GM12864 (cell line): Measurements from ENCODE around the gene CAMSAP1.

Experiments
- DNase-seq: peaks from one replicate; pipeline ENCODE4 v3.0.0-alpha.2; 2011; ENCODE audit warnings: low read depth
- H3K4me3 ChIP-seq: 2 replicates; pipeline ENCODE4 v1.5.1; 2011; ENCODE audit warnings: mild to moderate bottlenecking, low read depth, low read length, control low read depth
- TF ChIP-seq, protein P1 (sequence below): IDR thresholded peaks from 2 replicates; pipeline ENCODE4 v1.5.1; 2011; ENCODE audit warnings: low read depth, mild to moderate bottlenecking, moderate library complexity, low read length, control low read depth, inconsistent platforms; ENCODE audit errors: missing control alignments

The CAMSAP1 gene

DNA sequence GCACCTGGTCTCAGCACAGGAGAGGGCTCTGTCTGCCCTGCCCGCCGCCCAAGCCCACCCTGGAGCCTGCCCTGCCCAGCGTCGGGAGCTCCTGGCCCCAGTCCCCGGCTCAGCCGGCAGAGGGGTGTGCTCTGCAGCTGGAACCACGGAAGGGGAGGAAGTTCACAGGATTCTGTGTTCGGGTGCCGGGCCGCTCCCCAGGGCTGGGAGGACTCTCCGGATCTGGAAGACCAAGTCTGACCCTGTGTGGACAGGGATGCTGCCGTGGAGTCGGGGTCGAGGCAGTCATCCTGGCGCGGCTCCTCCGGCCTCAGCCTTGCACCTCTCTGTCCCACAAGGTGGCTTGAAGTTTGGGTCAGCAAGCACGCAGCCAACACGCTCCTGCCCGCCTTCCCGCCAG lies 126.7 kb downstream of the CAMSAP1 start:
- TF ChIP-seq, protein P1, sequence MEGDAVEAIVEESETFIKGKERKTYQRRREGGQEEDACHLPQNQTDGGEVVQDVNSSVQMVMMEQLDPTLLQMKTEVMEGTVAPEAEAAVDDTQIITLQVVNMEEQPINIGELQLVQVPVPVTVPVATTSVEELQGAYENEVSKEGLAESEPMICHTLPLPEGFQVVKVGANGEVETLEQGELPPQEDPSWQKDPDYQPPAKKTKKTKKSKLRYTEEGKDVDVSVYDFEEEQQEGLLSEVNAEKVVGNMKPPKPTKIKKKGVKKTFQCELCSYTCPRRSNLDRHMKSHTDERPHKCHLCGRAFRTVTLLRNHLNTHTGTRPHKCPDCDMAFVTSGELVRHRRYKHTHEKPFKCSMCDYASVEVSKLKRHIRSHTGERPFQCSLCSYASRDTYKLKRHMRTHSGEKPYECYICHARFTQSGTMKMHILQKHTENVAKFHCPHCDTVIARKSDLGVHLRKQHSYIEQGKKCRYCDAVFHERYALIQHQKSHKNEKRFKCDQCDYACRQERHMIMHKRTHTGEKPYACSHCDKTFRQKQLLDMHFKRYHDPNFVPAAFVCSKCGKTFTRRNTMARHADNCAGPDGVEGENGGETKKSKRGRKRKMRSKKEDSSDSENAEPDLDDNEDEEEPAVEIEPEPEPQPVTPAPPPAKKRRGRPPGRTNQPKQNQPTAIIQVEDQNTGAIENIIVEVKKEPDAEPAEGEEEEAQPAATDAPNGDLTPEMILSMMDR = no peak
- no peak overlapping the region for H3K4me3 ChIP-seq
- DNase-seq = no peak

GRCh38 chr9:135780086-135780485 lies 127.3 kb downstream of the CAMSAP1 start:
- DNase-seq = no peak
- TF ChIP-seq, protein P1 = no peak
- H3K4me3 ChIP-seq = no peak overlapping the region

DNA sequence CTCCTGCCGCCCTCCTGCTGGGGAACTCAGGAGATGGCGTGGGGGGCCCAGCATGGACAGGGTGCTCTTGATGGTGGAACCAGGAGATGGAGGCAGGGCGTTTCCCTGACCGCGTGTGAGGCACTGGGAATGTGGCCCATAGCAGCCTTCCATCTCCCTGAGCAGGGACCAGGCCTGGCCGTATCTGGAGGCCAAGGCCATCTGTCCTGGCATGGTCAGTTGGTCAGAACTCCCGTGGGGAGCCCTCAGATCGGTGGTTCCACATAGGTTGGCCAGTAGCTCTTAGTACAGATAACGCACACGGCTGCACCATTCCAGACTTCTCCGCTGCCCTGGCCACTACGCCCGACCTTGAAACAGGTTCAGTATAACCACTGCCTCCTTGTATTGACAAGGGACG lies 127.8 kb downstream of the CAMSAP1 start:
- H3K4me3 ChIP-seq = no peak overlapping the region
- no peak for DNase-seq
- TF ChIP-seq, protein P1 = no peak

DNA sequence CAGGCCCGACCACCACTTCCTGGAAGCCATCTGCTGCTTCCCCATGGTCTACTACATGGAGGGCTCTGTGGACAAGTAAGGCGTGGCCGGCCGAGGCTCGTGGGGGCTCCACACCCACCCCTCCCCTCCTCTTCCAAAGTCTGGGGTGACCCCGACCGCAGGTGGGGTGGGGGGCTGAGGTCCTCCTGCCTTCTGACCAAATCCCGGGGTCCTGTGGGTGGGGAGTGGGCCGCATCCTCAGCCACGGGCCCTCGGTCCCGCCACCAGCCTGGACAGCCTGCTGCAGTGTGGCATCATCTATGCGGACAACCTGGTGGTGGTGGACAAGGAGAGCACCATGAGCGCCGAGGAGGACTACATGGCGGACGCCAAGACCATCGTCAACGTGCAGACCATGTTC lies 128.9 kb downstream of the CAMSAP1 start:
- DNase-seq = no peak

DNA sequence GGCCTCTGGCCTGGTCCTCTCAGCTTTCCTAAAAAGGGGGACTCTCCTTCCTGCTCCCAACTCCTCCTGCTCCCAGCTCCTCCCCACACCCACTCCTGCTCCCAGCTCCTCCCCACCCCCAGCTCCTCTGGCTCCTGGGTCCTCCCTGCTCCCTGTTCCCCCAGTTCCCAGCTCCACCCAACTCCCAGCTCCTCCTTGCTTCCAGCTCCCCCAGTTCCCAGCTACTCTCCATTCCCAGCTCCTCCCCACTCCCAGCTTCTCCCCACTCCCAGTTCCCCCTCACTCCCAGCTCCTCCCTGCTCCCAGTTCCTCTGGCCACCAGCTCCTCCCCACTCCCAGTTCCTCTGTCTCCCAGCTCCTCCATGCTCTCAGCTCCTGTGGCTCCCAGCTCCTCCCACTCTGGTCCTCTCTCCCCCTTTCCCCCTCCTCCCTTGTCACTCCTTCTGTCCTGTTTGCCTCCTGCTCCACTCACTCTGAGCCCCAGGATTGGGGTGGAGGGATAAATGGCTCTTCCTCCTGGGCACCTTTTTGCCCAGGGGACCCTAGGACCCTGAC lies 129.6 kb downstream of the CAMSAP1 start:
- H3K4me3 ChIP-seq = no peak overlapping the region
- TF ChIP-seq, protein P1 = no peak
- no peak for DNase-seq

More for the DNA sequence above, 128.9 kb downstream of the CAMSAP1 start:
- TF ChIP-seq, protein P1 = no peak
- H3K4me3 ChIP-seq = no peak overlapping the region

DNA sequence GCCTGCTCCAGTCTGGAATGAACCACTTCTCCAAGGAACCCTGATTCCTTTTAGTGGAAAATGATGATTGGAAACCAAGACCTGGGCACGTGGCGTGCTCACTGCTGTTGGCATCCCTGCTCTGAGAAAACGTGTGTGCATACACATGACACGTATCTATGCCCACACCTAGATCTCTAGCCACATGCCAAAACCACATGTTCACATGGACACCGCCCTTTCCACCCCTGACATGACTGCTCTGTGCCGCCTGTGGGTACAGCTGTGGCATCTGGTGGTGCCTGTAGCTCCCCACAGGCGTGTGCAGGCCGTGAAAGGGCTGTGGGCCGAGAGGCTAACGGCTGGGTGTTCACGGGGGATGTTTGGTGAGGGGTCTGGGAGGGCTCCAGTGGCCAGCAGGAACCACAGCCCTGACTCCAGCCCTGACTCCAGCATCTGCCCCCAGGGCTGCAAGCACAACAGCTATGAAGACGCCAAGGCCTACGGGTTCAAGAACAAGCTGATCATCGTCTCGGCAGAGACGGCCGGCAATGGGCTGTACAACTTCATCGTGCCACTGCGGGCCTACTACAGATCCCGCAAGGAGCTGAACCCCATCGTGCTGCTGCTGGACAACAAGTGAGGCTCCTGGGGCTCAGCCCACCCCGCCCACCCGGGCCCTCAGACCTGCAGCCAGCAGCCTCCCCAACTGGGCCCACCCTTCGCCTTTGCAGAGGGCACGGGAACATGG lies 130.3 kb downstream of the CAMSAP1 start:
- TF ChIP-seq, protein P1 = no peak
- DNase-seq = no peak
- no peak overlapping the region for H3K4me3 ChIP-seq

GRCh38 chr9:135775911-135776310 lies 131.4 kb downstream of the CAMSAP1 start:
- DNase-seq = no peak
- no peak overlapping the region for H3K4me3 ChIP-seq
- TF ChIP-seq, protein P1 = no peak
